HFF-Myc (cell line): ENCODE results near the gene NAPSA.

Source experiments
- DNase-seq: peaks from one replicate; pipeline ENCODE4 v3.0.0-alpha.2; 2011; ENCODE audit warnings: low read depth; ENCODE audit errors: extremely low read depth
- H3K4me3 ChIP-seq: replicated peaks from 2 replicates; pipeline ENCODE4 v1.5.1; 2011; ENCODE audit warnings: low read depth, mild to moderate bottlenecking, control low read depth, low read length
- TF ChIP-seq, protein P1 (sequence below): IDR thresholded peaks from 2 replicates; pipeline ENCODE4 v1.5.1; 2012; ENCODE audit warnings: mild to moderate bottlenecking, low read depth, low read length, control low read depth; ENCODE audit errors: missing control alignments

NAPSA gene

DNA sequence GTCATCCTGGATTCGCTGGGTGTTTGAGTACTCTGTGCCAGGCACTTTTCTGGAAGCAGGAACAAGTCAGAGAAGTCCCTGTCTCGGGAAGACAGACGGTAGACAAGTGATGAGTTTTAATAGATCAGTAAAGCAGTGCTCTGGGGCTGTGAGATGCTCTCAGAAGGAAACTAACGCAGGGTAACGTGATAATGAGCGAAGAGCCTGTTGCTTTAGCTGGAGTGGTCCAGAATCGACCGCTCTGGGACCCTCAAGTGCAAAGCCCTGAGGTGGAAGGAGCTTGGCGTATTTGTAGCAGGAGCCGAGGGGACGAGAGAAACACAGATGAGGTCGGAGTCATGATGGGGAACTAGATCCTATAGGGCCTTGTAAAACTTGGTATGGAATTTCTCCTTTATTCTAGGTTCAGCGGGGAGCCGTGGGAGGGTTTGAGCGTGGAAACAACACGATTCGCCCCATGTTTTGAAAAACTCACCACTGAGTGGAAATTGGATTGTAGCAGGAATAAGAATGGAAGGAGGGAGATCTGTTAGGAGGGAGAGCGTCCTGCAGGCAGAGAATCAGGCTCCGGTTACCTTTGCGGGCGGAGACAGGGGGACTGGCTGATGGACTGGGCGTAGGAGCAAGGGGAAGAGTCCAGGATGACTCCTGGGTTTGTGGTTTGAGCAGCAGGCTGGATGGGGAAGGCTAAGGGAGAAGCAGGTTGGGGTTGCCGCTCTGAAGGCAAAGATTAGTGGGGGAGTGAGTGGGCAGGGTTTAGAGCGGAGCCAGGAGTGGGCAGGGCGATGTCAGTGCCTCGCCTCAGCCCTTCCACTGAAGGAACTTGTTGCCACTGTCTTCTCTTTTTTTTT lies 19.5 kb upstream of the NAPSA start:
- TF ChIP-seq, protein P1, sequence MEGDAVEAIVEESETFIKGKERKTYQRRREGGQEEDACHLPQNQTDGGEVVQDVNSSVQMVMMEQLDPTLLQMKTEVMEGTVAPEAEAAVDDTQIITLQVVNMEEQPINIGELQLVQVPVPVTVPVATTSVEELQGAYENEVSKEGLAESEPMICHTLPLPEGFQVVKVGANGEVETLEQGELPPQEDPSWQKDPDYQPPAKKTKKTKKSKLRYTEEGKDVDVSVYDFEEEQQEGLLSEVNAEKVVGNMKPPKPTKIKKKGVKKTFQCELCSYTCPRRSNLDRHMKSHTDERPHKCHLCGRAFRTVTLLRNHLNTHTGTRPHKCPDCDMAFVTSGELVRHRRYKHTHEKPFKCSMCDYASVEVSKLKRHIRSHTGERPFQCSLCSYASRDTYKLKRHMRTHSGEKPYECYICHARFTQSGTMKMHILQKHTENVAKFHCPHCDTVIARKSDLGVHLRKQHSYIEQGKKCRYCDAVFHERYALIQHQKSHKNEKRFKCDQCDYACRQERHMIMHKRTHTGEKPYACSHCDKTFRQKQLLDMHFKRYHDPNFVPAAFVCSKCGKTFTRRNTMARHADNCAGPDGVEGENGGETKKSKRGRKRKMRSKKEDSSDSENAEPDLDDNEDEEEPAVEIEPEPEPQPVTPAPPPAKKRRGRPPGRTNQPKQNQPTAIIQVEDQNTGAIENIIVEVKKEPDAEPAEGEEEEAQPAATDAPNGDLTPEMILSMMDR: no peak
- H3K4me3 ChIP-seq: peak overlapping the region; percentile 60
- DNase-seq: no peak

- TF ChIP-seq, protein P1: no peak
- peak within 1 kb of the TSS; percentile 60 for H3K4me3 ChIP-seq
These were observed 18.6 kb upstream of the NAPSA start, which contains the start of gene POLD1 for GRCh38 chr19:50383852-50384684. Gene POLD1 (plus strand): TSS chr19:50384347. CDS start chr19:50398852, 14,505 bp downstream.

GRCh38 chr19:50383001-50383851 lies 17.8 kb upstream of the NAPSA start:
- no peak for DNase-seq
- H3K4me3 ChIP-seq: peak overlapping the region; percentile 60
- TF ChIP-seq, protein P1: no peak

More at GRCh38 chr19:50383852-50384684, 18.6 kb upstream of the NAPSA start, which contains the start of gene POLD1:
- DNase-seq: peak; percentile 87

DNA sequence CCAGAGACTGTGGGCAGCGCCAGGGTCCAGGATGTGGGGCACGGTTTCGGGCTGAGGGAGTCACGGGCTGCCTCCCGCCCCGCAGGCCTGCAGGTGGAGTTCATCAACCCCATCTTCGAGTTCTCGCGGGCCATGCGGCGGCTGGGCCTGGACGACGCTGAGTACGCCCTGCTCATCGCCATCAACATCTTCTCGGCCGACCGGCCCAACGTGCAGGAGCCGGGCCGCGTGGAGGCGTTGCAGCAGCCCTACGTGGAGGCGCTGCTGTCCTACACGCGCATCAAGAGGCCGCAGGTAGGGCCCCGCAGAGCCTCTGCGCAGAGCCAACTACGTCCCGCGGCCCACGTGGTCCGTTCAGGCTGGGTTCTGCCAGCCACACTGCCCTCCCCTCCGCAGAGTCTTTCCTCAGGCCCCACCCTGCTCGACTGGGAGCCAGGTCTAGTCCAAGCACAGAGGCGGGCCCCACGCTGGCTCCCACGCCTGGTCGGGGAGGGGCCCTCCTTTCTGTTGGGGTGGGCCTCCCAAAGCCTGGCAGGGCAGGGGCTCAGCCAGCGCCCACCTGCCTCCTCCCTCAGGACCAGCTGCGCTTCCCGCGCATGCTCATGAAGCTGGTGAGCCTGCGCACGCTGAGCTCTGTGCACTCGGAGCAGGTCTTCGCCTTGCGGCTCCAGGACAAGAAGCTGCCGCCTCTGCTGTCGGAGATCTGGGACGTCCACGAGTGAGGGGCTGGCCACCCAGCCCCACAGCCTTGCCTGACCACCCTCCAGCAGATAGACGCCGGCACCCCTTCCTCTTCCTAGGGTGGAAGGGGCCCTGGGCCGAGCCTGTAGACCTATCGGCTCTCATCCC lies 16.7 kb upstream of the NAPSA start:
- TF ChIP-seq, protein P1: no peak
- no peak for DNase-seq
- H3K4me3 ChIP-seq: no peak overlapping the region

- TF ChIP-seq, protein P1: no peak
- no peak overlapping the region for H3K4me3 ChIP-seq
- no peak for DNase-seq
These were observed 15.3 kb upstream of the NAPSA start for GRCh38 chr19:50380751-50381151.
